Upper lobe of left lung (tissue), 6 donors: ENCODE results near the gene KCNC2. TPM values are rescaled to one million over a fixed set of nuclear protein-coding genes. Genes with fewer than 3 reads are reported as not detected.

Source experiments
- ATAC-seq, 2 donors: fragments of 200-7000 bp; cut with Tn5 transposase; one replicate each; pipeline ENCODE4 v1.9.1; 2022; ENCODE audit warnings: mild to moderate bottlenecking in 2 of 2, moderate library complexity in 2 of 2; ENCODE audit not compliant: low FRiP score in 2 of 2
- DNase-seq, 2 donors: peaks; one replicate each; pipeline ENCODE4 v3.0.0-alpha.2; 2019 to 2020
- H3K27ac ChIP-seq, 4 donors: fragments of 200-600 bp; sonication (generic); one replicate each; pipeline ENCODE4 v1.5.1; 2016 to 2019
- H3K27me3 ChIP-seq, 4 donors: fragments of 200-600 bp; sonication (generic); one replicate each; pipeline ENCODE4 v1.5.1; 2017 to 2019
- H3K36me3 ChIP-seq, 4 donors: fragments of 200-600 bp; sonication (generic); one replicate each; pipeline ENCODE4 v1.5.1; 2016 to 2019
- H3K4me1 ChIP-seq, 4 donors: fragments of 200-600 bp; sonication (generic); one replicate each; pipeline ENCODE4 v1.5.1; 2018 to 2019
- H3K4me3 ChIP-seq, 4 donors: fragments of 200-600 bp; sonication (generic); one replicate each; pipeline ENCODE4 v1.5.1; 2017 to 2019; ENCODE audit warnings: mild to moderate bottlenecking in 2 of 4, moderate library complexity in 1 of 4
- H3K9me3 ChIP-seq, 4 donors: fragments of 200-600 bp; sonication (generic); one replicate each; pipeline ENCODE4 v1.5.1; 2018 to 2019
- EP300 ChIP-seq, 4 donors: sonication (generic); formaldehyde crosslinking; IDR thresholded peaks; one replicate each; pipeline ENCODE4 v1.5.1; 2017; ENCODE audit warnings: antibody characterized with exemption in 4 of 4, control low read depth in 2 of 4
- POLR2A ChIP-seq, 4 donors: fragments of 450-650 bp; IDR thresholded peaks; one replicate each; pipeline ENCODE4 v1.5.1; 2016 to 2017; ENCODE audit warnings: antibody characterized with exemption in 4 of 4, mild to moderate bottlenecking in 2 of 4
- POLR2AphosphoS5 ChIP-seq, 2 donors: sonication (generic); formaldehyde crosslinking; IDR thresholded peaks; one replicate each; pipeline ENCODE4 v1.5.1; 2017; ENCODE audit warnings: antibody characterized with exemption in 2 of 2
- WGBS, 2 donors: methylation state at CpG; one replicate each; pipeline ENCODE4 v1.1.5; 2017 to 2018; 5-methylcytosine and 5-hydroxymethylcytosine counted together
- total RNA-seq, 6 donors: library from RNA; depleted of rRNA in 4 of 6; stranded (reverse); fragments of >200 nt in 4 of 6; gene quantifications; one replicate each; pipeline versions ENCODE4 v1.1.0 to v1.2.1, GENCODE V29; 2016 to 2021
- TF ChIP-seq, protein P1 (sequence below), 6 experiments: fragments of 450-650 bp in 4 of 6; fragments of 200-600 bp in 2 of 6; sonication (generic) in 2 of 6; IDR thresholded peaks; one replicate each; pipeline ENCODE4 v1.5.1; 2016 to 2019; ENCODE audit warnings: antibody characterized with exemption in 6 of 6
- donor health status: DM: no; HTN: no; CAD: no; lungs with moderate emphysema.
- donor health status: DM: no; HTN: yes; CAD: no; lungs with severe emphysema.

KCNC2 gene
- total RNA-seq, 6 donors from 2014 or later = not detected

DNA sequence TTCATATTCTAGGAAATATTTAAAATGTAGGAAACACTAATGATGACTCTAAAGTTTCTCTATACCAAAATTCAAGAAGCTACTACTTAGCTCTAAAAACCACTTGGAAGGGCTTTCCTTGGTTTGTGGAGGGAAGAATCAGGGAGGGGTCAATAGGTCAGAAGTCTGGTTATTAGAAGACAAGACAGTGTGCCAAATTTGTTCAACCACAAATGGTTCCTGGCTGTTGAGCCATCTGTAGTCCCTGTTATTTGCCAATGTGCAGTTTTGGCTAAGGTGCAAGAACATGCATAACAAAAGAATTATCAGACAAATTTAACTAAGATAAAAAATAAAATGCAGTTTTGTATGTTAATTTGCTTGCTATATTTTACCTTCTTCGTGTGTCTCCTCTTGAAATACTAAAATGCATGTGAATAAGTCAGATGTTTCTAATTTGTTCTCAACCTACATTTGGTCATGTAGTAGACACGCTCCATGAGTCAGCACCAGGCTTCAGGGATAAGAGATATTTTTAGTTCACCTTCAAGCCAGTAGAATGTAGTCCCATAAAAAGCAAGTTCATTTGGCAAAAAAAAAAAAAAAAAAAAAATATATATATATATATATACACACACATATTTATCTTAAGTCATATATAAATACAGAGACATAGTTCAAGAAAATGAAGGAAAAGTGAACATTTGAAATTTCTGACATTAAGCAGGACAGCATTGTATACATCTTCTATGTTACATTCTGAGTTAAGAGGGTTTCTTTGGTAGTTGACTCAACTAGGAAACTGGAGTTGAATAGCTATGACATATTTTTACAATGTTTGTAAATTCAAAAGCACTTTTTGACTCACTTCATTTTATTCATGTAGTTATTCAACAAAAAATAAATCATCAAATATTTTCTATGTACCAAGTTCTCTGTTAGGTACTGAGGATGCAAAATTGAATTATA is 123.3 kb downstream of the KCNC2 start:
- no peak for ATAC-seq
- TF ChIP-seq EP300 (IDR thresholded peaks at IDR 0.05) (no peak), POLR2AphosphoS5 (IDR thresholded peaks at IDR 0.05) (no peak), POLR2A (IDR thresholded peaks at IDR 0.05) (no peak)
- TF ChIP-seq, protein P1, sequence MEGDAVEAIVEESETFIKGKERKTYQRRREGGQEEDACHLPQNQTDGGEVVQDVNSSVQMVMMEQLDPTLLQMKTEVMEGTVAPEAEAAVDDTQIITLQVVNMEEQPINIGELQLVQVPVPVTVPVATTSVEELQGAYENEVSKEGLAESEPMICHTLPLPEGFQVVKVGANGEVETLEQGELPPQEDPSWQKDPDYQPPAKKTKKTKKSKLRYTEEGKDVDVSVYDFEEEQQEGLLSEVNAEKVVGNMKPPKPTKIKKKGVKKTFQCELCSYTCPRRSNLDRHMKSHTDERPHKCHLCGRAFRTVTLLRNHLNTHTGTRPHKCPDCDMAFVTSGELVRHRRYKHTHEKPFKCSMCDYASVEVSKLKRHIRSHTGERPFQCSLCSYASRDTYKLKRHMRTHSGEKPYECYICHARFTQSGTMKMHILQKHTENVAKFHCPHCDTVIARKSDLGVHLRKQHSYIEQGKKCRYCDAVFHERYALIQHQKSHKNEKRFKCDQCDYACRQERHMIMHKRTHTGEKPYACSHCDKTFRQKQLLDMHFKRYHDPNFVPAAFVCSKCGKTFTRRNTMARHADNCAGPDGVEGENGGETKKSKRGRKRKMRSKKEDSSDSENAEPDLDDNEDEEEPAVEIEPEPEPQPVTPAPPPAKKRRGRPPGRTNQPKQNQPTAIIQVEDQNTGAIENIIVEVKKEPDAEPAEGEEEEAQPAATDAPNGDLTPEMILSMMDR (IDR thresholded peaks at IDR 0.05) = no peak
- Histone ChIP-seq H3K36me3 (no peaks in the 10 kb centered on the region), H3K4me3 (no peak overlapping the region), H3K4me1 (no peaks in the 10 kb centered on the region), H3K27me3 (no peaks in the 10 kb centered on the region), H3K27ac (no peak overlapping the region), H3K9me3 (no peaks in the 10 kb centered on the region)
- DNase-seq = no peak
- 63 to 66% methylated on average over 2 of the region's 2 CpGs for WGBS, 2 donors

DNA sequence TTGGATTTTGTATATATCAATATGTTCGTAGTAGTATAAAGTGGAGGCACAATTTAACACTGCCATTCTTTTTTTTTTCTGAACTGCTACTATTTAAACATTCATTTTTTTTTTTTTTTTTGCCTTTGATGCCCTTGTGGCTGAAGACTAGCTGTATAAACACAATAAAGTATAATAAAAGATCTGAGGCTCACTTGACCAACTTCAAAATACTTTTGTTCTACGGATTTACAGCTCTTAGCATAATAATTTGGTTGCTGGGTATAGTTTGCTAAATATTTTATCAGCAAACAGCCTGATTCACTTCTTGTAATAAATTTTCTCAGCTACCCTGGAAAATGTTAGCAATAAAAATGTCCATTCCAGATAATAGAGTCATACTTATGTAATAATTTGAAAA is 128.3 kb downstream of the KCNC2 start:
- Histone ChIP-seq H3K36me3 (no peaks in the 10 kb centered on the region), H3K9me3 (no peaks in the 10 kb centered on the region), H3K27me3 (no peaks in the 10 kb centered on the region), H3K4me1 (no peaks in the 10 kb centered on the region), H3K4me3 (no peak overlapping the region), H3K27ac (no peak overlapping the region)
- TF ChIP-seq POLR2AphosphoS5 (IDR thresholded peaks at IDR 0.05) = no peak
- no peak for TF ChIP-seq EP300 (IDR thresholded peaks at IDR 0.05)
- TF ChIP-seq, protein P1 (IDR thresholded peaks at IDR 0.05) = no peak
- TF ChIP-seq POLR2A (IDR thresholded peaks at IDR 0.05) = no peak
- DNase-seq (no peak), ATAC-seq (no peak)
- 47 to 51% methylated on average over 2 of the region's 2 CpGs for WGBS, 2 donors

DNA sequence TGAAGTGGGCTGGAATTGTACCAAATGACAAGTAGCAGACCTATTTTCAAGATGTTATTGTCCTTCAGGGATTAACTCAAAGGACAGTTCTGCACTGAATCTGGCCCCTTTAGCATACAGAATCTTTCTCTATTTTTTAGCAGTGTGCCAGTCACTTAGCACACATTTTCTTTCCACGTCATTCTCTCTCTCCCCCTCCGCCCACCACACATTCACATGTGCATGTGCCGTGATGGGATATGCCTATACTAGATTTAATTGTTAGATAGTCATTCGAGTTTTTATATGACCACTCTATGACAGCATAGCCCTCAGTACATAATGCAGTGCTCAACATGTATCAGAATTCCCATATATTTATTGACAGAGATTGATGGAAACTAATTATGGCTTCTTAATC is 129.1 kb downstream of the KCNC2 start:
- no peak for DNase-seq
- TF ChIP-seq POLR2AphosphoS5 (IDR thresholded peaks at IDR 0.05) (no peak), POLR2A (IDR thresholded peaks at IDR 0.05) (no peak), EP300 (IDR thresholded peaks at IDR 0.05) (no peak)
- TF ChIP-seq, protein P1 (IDR thresholded peaks at IDR 0.05) = no peak
- H3K27ac ChIP-seq = no peak overlapping the region
- H3K27me3 ChIP-seq = no peaks in the 10 kb centered on the region
- no peak for ATAC-seq
- H3K9me3 ChIP-seq = no peaks in the 10 kb centered on the region
- no peaks in the 10 kb centered on the region for H3K4me1 ChIP-seq
- no peak overlapping the region for H3K4me3 ChIP-seq
- no peaks in the 10 kb centered on the region for H3K36me3 ChIP-seq
- 81 to 83% methylated on average over 4 of the region's 4 CpGs for WGBS, 2 donors

DNA sequence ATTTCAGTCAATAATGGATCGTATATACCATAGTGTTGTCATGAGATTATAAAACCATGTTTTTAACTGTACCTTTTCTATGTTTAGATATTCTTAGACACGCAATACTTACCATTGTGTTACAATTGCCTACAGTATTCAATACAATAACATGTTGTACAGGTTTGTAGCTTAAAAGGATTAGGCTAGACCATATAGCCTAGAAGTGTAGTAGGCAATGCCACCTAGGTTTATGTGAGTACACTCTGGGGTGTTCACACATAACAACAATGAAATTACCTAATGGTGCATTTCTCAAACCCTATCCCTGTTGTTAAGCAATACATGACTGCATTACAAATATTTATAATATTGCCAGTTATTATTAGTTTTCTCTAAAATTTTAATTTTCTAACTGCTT is 144.2 kb downstream of the KCNC2 start:
- Histone ChIP-seq H3K36me3 (no peaks in the 10 kb centered on the region), H3K27ac (no peak overlapping the region), H3K9me3 (no peaks in the 10 kb centered on the region), H3K4me1 (no peaks in the 10 kb centered on the region), H3K27me3 (no peaks in the 10 kb centered on the region), H3K4me3 (no peak overlapping the region)
- WGBS, 2 donors = 84 to 86% methylated on average over 2 of the region's 2 CpGs
- TF ChIP-seq POLR2A (IDR thresholded peaks at IDR 0.05) = no peak
- TF ChIP-seq POLR2AphosphoS5 (IDR thresholded peaks at IDR 0.05) = no peak
- TF ChIP-seq, protein P1 (IDR thresholded peaks at IDR 0.05) = no peak
- TF ChIP-seq EP300 (IDR thresholded peaks at IDR 0.05) = no peak
- ATAC-seq = no peak
- DNase-seq = no peak
